ENCODE data around the gene CCM2.

DNA sequence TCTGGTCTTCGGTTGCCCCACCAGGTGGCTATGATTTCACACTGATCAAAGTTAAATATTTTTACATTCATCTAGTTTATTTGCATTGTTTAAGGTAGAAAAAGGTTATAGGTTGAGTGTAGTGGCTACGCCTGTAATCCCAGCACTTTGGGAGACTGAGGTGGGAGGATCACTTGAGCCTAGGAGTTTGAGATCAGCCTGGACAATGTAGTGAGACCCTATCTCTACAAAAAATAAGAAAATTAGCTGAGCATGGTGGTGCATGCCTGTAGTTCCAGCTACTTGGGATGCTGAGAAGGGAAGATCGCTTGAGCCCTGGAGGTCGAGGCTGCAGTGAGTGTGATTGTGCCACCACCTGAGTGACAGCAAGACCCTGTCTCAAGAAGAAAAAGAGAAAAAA is 3.8 kb downstream of the CCM2 start:
- TF ChIP-seq EZH2 (optimal IDR thresholded peaks at IDR 0.05; ENCODE audit: low read depth, low read length) (no peak), EZH2phosphoT487 (IDR thresholded peaks at IDR 0.05; ENCODE audit: low read length) (no peak)
- TF ChIP-seq, protein P1, sequence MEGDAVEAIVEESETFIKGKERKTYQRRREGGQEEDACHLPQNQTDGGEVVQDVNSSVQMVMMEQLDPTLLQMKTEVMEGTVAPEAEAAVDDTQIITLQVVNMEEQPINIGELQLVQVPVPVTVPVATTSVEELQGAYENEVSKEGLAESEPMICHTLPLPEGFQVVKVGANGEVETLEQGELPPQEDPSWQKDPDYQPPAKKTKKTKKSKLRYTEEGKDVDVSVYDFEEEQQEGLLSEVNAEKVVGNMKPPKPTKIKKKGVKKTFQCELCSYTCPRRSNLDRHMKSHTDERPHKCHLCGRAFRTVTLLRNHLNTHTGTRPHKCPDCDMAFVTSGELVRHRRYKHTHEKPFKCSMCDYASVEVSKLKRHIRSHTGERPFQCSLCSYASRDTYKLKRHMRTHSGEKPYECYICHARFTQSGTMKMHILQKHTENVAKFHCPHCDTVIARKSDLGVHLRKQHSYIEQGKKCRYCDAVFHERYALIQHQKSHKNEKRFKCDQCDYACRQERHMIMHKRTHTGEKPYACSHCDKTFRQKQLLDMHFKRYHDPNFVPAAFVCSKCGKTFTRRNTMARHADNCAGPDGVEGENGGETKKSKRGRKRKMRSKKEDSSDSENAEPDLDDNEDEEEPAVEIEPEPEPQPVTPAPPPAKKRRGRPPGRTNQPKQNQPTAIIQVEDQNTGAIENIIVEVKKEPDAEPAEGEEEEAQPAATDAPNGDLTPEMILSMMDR (IDR thresholded peaks at IDR 0.05; ENCODE audit: low read length): no peak
